ENCODE measurements around the gene KCNAB2.

Gene KCNAB2

GRCh38 chr1:5998906-5999301 lies 46.8 kb upstream of the KCNAB2 start:
- Histone ChIP-seq H3K36me3 (ENCODE audit: control insufficient read depth, insufficient read depth, low read length) (no peaks in the 10 kb centered on the region), H3K4me1 (no peaks in the 10 kb centered on the region), H3K27ac (no peak overlapping the region), H3K4me2 (ENCODE audit: low read length) (no peak overlapping the region), H3K79me2 (no peaks in the 10 kb centered on the region), H2AFZ (no peak overlapping the region), H3K9me3 (ENCODE audit: control insufficient read depth, low read length) (no peaks in the 10 kb centered on the region), H3K9ac (no peak overlapping the region), H3K27me3 (ENCODE audit: control insufficient read depth, insufficient read depth, low read length) (no peaks in the 10 kb centered on the region), H3K4me3 (ENCODE audit: low read depth, low read length) (no peak overlapping the region)
- TF ChIP-seq CTCF (IDR thresholded peaks at IDR 0.05): no peak

- no peak for TF ChIP-seq CTCF (IDR thresholded peaks at IDR 0.05)
- no peak overlapping the region for H3K9ac ChIP-seq
- no peaks in the 10 kb centered on the region for H3K27me3 ChIP-seq (ENCODE audit: control insufficient read depth, insufficient read depth, low read length)
- H3K36me3 ChIP-seq (ENCODE audit: control insufficient read depth, insufficient read depth, low read length): no peaks in the 10 kb centered on the region
- H3K4me3 ChIP-seq (ENCODE audit: low read depth, low read length): no peak overlapping the region
- no peak overlapping the region for H2AFZ ChIP-seq
- no peaks in the 10 kb centered on the region for H3K4me1 ChIP-seq
- no peaks in the 10 kb centered on the region for H3K9me3 ChIP-seq (ENCODE audit: control insufficient read depth, low read length)
- H3K4me2 ChIP-seq (ENCODE audit: low read length): no peak overlapping the region
- H3K79me2 ChIP-seq: no peaks in the 10 kb centered on the region
- H3K27ac ChIP-seq: no peak overlapping the region
Measured at GRCh38 chr1:5999711-6000443, 45.8 kb upstream of the KCNAB2 start.

- Histone ChIP-seq H3K79me2 (no peaks in the 10 kb centered on the region), H2AFZ (no peak overlapping the region), H3K9ac (no peak overlapping the region), H3K4me1 (no peaks in the 10 kb centered on the region), H3K36me3 (ENCODE audit: control insufficient read depth, insufficient read depth, low read length) (no peaks in the 10 kb centered on the region), H3K4me3 (ENCODE audit: low read depth, low read length) (no peak overlapping the region), H3K27ac (no peak overlapping the region), H3K9me3 (ENCODE audit: control insufficient read depth, low read length) (no peaks in the 10 kb centered on the region), H3K4me2 (ENCODE audit: low read length) (no peak overlapping the region), H3K27me3 (ENCODE audit: control insufficient read depth, insufficient read depth, low read length) (no peaks in the 10 kb centered on the region)
- TF ChIP-seq CTCF (IDR thresholded peaks at IDR 0.05): no peak
Measured at GRCh38 chr1:6000444-6001288, 45.0 kb upstream of the KCNAB2 start.

- Histone ChIP-seq H2AFZ (no peak overlapping the region), H3K4me3 (ENCODE audit: low read depth, low read length) (no peak overlapping the region), H3K27ac (no peak overlapping the region), H3K9me3 (ENCODE audit: control insufficient read depth, low read length) (no peaks in the 10 kb centered on the region), H3K36me3 (ENCODE audit: control insufficient read depth, insufficient read depth, low read length) (no peaks in the 10 kb centered on the region), H3K27me3 (ENCODE audit: control insufficient read depth, insufficient read depth, low read length) (no peaks in the 10 kb centered on the region), H3K79me2 (no peaks in the 10 kb centered on the region), H3K4me2 (ENCODE audit: low read length) (no peak overlapping the region), H3K9ac (no peak overlapping the region), H3K4me1 (no peaks in the 10 kb centered on the region)
- TF ChIP-seq CTCF (IDR thresholded peaks at IDR 0.05): no peak
Measured at GRCh38 chr1:6001992-6002576, 43.6 kb upstream of the KCNAB2 start.

Measured in parathyroid adenoma (tissue), 2 donors.